HepG2 (cell line): ENCODE measurements around the gene NDUFB8. TPM values are rescaled to one million over a fixed set of nuclear protein-coding genes. Genes with fewer than 3 reads are reported as not detected.

Experiments used
- CENPX ChIP-seq: sonication (generic); formaldehyde crosslinking; IDR thresholded peaks from 2 replicates; pipeline ENCODE4 v1.9.0; 2021; ENCODE audit warnings: mild to moderate bottlenecking, missing genetic modification reagents, moderate library complexity
- EHMT2 ChIP-seq: fragments of 200-600 bp; sonication (generic); IDR thresholded peaks from 2 replicates; pipeline ENCODE4 v1.7.0; 2017; ENCODE audit warnings: antibody characterized with exemption, low read depth, low read length, borderline replicate concordance
- EZH2 ChIP-seq: conservative IDR thresholded peaks from 2 replicates; pipeline ENCODE4 v1.6.1; 2012; ENCODE audit warnings: mild to moderate bottlenecking, low read depth, low read length, moderate library complexity
- HIVEP1 ChIP-seq: sonication (generic); formaldehyde crosslinking; IDR thresholded peaks from 2 replicates; pipeline ENCODE4 v1.4.0; 2020; ENCODE audit warnings: mild to moderate bottlenecking, missing genetic modification reagents
- HMGXB4 ChIP-seq, 2 experiments: sonication (generic) in 1 of 2; formaldehyde crosslinking in 1 of 2; IDR thresholded peaks; 2 replicates each; pipeline versions ENCODE4 v1.4.0 to v1.6.1; 2018 to 2020; ENCODE audit warnings: missing genetic modification reagents in 2 of 2, borderline replicate concordance in 1 of 2, low read depth in 1 of 2, mild to moderate bottlenecking in 1 of 2, missing biosample characterization in 1 of 2
- IRF2 ChIP-seq: IDR thresholded peaks from 2 replicates; pipeline ENCODE4 v1.6.1; 2018; ENCODE audit warnings: missing genetic modification reagents, missing compliant biosample characterization
- PPARG ChIP-seq: conservative IDR thresholded peaks from 2 replicates; pipeline ENCODE4 v1.6.1; 2016; ENCODE audit warnings: missing biosample characterization, missing genetic modification reagents
- SAP130 ChIP-seq: IDR thresholded peaks from 2 replicates; pipeline ENCODE4 v1.6.1; 2016; ENCODE audit warnings: low read depth
- YY1 ChIP-seq: IDR thresholded peaks from 2 replicates; pipeline ENCODE4 v1.6.1; 2011; ENCODE audit warnings: low read length, low read depth, moderate library complexity, mild to moderate bottlenecking; ENCODE audit not compliant: insufficient read depth, insufficient replicate concordance
- ZNF138 ChIP-seq: sonication (generic); formaldehyde crosslinking; IDR thresholded peaks from 2 replicates; pipeline ENCODE4 v1.5.0; 2020; ENCODE audit warnings: mild to moderate bottlenecking, low read depth, missing genetic modification reagents
- ZNF263 ChIP-seq: sonication (generic); formaldehyde crosslinking; IDR thresholded peaks from 2 replicates; pipeline ENCODE4 v1.4.0; 2020; ENCODE audit warnings: missing genetic modification reagents
- ZNF407 ChIP-seq: sonication (generic); formaldehyde crosslinking; IDR thresholded peaks from one replicate; pipeline ENCODE4 v1.5.1; 2020; ENCODE audit warnings: mild to moderate bottlenecking, missing genetic modification reagents; ENCODE audit errors: not compliant biosample characterization
- ZNF564 ChIP-seq: sonication (generic); formaldehyde crosslinking; IDR thresholded peaks from 2 replicates; pipeline ENCODE4 v1.8.1; 2023; ENCODE audit warnings: mild to moderate bottlenecking, missing genetic modification reagents
- polyA plus RNA-seq, 8 experiments: library from polyadenylated mRNA; depleted of rRNA in 3 of 8; stranded (reverse) in 7 of 8; unstranded in 1 of 8; fragments of >200 nt; fragmentation: Illumina TruSeq in 4 of 8; extraction: Trizol in 4 of 8; gene quantifications; 2 replicates each; pipeline versions ENCODE4 v1.2.1 to v1.2.3, GENCODE V29; 2011 to 2016; ENCODE audit warnings: low read depth in 4 of 8, missing spikeins in 1 of 8, mixed read lengths in 1 of 8; ENCODE audit not compliant: insufficient read depth in 1 of 8
- total RNA-seq, 5 experiments: library from RNA; depleted of rRNA; stranded (reverse); fragments of >200 nt; fragmentation: Illumina TruSeq; extraction: Trizol; gene quantifications; 2 replicates each; pipeline ENCODE4 v1.2.3, GENCODE V29; 2016; ENCODE audit warnings: low read depth in 1 of 5
- TF ChIP-seq, protein P1 (sequence below), 2 experiments: IDR thresholded peaks; 2 replicates each; pipeline ENCODE4 v1.6.1; 2011 to 2012; ENCODE audit warnings: low read length in 2 of 2, borderline replicate concordance in 1 of 2, low read depth in 1 of 2, mild to moderate bottlenecking in 1 of 2, moderate library complexity in 1 of 2

NDUFB8 gene
- total and polyA plus RNA-seq, 2 of the 13 experiments (the other 11 are each of a cell fraction or from before 2014, with no cell fraction given) = 210 to 216 TPM

DNA sequence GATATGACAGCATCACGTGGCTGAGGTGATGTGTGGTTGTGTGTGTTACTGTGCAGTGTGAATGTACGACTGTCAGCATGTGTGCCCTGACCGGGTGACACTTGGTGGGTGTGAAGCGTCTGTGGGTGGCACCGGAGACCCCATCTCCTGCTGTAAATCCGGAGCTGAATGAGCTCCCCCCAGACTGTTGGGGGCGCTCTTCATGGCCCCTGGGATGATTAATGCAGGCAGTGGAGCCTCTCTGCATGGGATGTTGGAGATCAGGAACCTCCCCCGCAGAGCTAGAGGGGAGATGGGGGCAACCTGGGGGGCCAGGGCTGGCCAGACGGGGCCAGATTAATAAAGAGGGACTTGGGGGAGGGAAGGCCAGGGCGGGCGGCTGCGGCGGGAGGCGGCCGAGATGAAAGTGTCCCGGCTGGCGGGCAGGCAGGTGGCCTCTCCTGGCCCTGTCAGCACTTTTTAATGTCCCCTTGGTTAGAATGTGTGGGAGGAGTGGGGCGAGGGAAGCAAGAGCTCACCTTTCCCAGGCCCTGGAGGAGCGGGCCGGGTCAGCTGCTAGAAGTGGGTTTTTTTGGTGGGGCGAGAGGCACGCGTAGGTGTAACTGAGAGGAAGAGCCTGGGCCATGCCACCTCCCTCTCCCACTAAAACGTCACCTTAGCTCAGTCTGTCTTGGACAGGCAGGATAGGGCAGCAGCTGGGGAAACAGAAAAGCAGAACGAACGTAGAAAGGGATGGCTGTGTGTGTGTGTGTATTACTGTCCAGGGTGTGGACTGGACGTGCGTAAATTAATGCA is 40.2 kb upstream of the NDUFB8 start (continued):
- TF ChIP-seq YY1 (peak; percentile 10), CENPX (CRISPR knock-in tag) (no peak), ZNF407 (CRISPR knock-in tag) (peak; percentile 51), IRF2 (CRISPR knock-in tag) (peak; percentile 56; the same call in 1 of the 2 replicates), PPARG (CRISPR knock-in tag) (no peak), HIVEP1 (CRISPR knock-in tag) (peak; percentile 60; the same call in 1 of the 2 replicates), ZNF263 (CRISPR knock-in tag) (peak; percentile 63; the same call in 1 of the 2 replicates), EZH2 (no peak), ZNF138 (CRISPR knock-in tag) (no peak), HMGXB4 (CRISPR knock-in tag; IDR thresholded peaks at IDR 0.05; ENCODE audit: borderline replicate concordance in 1 of 2, low read depth in 1 of 2) (peak; percentile 81 to 87), EHMT2 (no peak), SAP130 (CRISPR knock-in tag) (peak; percentile 54), ZNF564 (CRISPR knock-in tag) (no peak)
- TF ChIP-seq, protein P1, sequence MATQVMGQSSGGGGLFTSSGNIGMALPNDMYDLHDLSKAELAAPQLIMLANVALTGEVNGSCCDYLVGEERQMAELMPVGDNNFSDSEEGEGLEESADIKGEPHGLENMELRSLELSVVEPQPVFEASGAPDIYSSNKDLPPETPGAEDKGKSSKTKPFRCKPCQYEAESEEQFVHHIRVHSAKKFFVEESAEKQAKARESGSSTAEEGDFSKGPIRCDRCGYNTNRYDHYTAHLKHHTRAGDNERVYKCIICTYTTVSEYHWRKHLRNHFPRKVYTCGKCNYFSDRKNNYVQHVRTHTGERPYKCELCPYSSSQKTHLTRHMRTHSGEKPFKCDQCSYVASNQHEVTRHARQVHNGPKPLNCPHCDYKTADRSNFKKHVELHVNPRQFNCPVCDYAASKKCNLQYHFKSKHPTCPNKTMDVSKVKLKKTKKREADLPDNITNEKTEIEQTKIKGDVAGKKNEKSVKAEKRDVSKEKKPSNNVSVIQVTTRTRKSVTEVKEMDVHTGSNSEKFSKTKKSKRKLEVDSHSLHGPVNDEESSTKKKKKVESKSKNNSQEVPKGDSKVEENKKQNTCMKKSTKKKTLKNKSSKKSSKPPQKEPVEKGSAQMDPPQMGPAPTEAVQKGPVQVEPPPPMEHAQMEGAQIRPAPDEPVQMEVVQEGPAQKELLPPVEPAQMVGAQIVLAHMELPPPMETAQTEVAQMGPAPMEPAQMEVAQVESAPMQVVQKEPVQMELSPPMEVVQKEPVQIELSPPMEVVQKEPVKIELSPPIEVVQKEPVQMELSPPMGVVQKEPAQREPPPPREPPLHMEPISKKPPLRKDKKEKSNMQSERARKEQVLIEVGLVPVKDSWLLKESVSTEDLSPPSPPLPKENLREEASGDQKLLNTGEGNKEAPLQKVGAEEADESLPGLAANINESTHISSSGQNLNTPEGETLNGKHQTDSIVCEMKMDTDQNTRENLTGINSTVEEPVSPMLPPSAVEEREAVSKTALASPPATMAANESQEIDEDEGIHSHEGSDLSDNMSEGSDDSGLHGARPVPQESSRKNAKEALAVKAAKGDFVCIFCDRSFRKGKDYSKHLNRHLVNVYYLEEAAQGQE (IDR thresholded peaks at IDR 0.05; ENCODE audit: borderline replicate concordance in 1 of 2, low read depth in 1 of 2, low read length in 2 of 2) = no peak
